ES-I3 (cell line): ENCODE data around the gene FNDC3A.

ENCODE experiments used
- H3K36me3 ChIP-seq: 2 replicates; pipeline ENCODE4 v1.6.1; 2013; ENCODE audit warnings: mild to moderate bottlenecking, low read length, control low read depth, moderate library complexity; ENCODE audit not compliant: insufficient read depth
- H3K4me1 ChIP-seq: 2 replicates; pipeline ENCODE4 v1.6.1; 2013; ENCODE audit warnings: mild to moderate bottlenecking, control low read depth, low read length; ENCODE audit not compliant: insufficient read depth
- H3K9ac ChIP-seq: 2 replicates; pipeline ENCODE4 v1.6.1; 2013; ENCODE audit warnings: low read depth, mild to moderate bottlenecking, low read length, moderate library complexity
- H3K9me3 ChIP-seq: 2 replicates; pipeline ENCODE4 v1.6.1; 2013; ENCODE audit warnings: mild to moderate bottlenecking, low read length, moderate library complexity; ENCODE audit not compliant: control insufficient read depth, insufficient read depth

FNDC3A gene

GRCh38 chr13:49226613-49227012, 250.9 kb downstream of the FNDC3A start:
- Histone ChIP-seq H3K4me1 (no peaks in the 10 kb centered on the region), H3K9ac (no peak overlapping the region), H3K9me3 (no peaks in the 10 kb centered on the region), H3K36me3 (no peaks in the 10 kb centered on the region)

GRCh38 chr13:49234741-49235140, 259.0 kb downstream of the FNDC3A start:
- Histone ChIP-seq H3K36me3 (no peaks in the 10 kb centered on the region), H3K9me3 (no peaks in the 10 kb centered on the region), H3K9ac (no peak overlapping the region)

GRCh38 chr13:49235856-49236431, 260.2 kb downstream of the FNDC3A start:
- Histone ChIP-seq H3K36me3 (no peaks in the 10 kb centered on the region), H3K9me3 (no peaks in the 10 kb centered on the region), H3K9ac (no peak overlapping the region), H3K4me1 (no peaks in the 10 kb centered on the region)

More at GRCh38 chr13:49234741-49235140, 259.0 kb downstream of the FNDC3A start:
- H3K4me1 ChIP-seq = no peaks in the 10 kb centered on the region

- H3K9ac ChIP-seq = no peak overlapping the region
- no peaks in the 10 kb centered on the region for H3K36me3 ChIP-seq
- no peaks in the 10 kb centered on the region for H3K4me1 ChIP-seq
- H3K9me3 ChIP-seq = no peaks in the 10 kb centered on the region
Observed at GRCh38 chr13:49238621-49239020, 262.9 kb downstream of the FNDC3A start.

GRCh38 chr13:49240017-49240416, 264.3 kb downstream of the FNDC3A start:
- Histone ChIP-seq H3K36me3 (no peaks in the 10 kb centered on the region), H3K9me3 (no peaks in the 10 kb centered on the region), H3K4me1 (no peaks in the 10 kb centered on the region), H3K9ac (no peak overlapping the region)

GRCh38 chr13:49241296-49241695, 265.6 kb downstream of the FNDC3A start:
- no peak overlapping the region for H3K9ac ChIP-seq
- no peaks in the 10 kb centered on the region for H3K4me1 ChIP-seq

GRCh38 chr13:49245101-49245500, 269.4 kb downstream of the FNDC3A start:
- no peaks in the 10 kb centered on the region for H3K4me1 ChIP-seq
- H3K36me3 ChIP-seq = no peaks in the 10 kb centered on the region; the same call in 1 of the 2 replicates
- no peaks in the 10 kb centered on the region for H3K9me3 ChIP-seq
- no peak overlapping the region for H3K9ac ChIP-seq

More at GRCh38 chr13:49241296-49241695, 265.6 kb downstream of the FNDC3A start:
- Histone ChIP-seq H3K9me3 (no peaks in the 10 kb centered on the region), H3K36me3 (no peaks in the 10 kb centered on the region)

GRCh38 chr13:49246850-49247642, 271.3 kb downstream of the FNDC3A start:
- H3K9ac ChIP-seq = peak overlapping the region; percentile 64
- H3K9me3 ChIP-seq = no peaks in the 10 kb centered on the region
- H3K36me3 ChIP-seq = no peaks in the 10 kb centered on the region; the same call in 1 of the 2 replicates
- no peaks in the 10 kb centered on the region for H3K4me1 ChIP-seq

- Histone ChIP-seq H3K9me3 (no peaks in the 10 kb centered on the region), H3K36me3 (no peaks in the 10 kb centered on the region; the same call in 1 of the 2 replicates), H3K9ac (peak within 1 kb of the TSS; percentile 64), H3K4me1 (no peaks in the 10 kb centered on the region)
Observed at GRCh38 chr13:49247643-49248621, 272.2 kb downstream of the FNDC3A start, which contains the start of gene CDADC1. Gene CDADC1 (plus strand): TSS chr13:49247925. CDS start chr13:49248038, 113 bp downstream.

GRCh38 chr13:49248622-49249002, 272.9 kb downstream of the FNDC3A start:
- H3K36me3 ChIP-seq = no peaks in the 10 kb centered on the region; the same call in 1 of the 2 replicates
- H3K9me3 ChIP-seq = no peaks in the 10 kb centered on the region
- peak overlapping the region; percentile 64 for H3K9ac ChIP-seq
- H3K4me1 ChIP-seq = no peaks in the 10 kb centered on the region

- Histone ChIP-seq H3K9me3 (no peaks in the 10 kb centered on the region), H3K4me1 (no peaks in the 10 kb centered on the region), H3K9ac (no peak overlapping the region), H3K36me3 (no peaks in the 10 kb centered on the region; the same call in 1 of the 2 replicates)
Observed at GRCh38 chr13:49251326-49251725, 275.6 kb downstream of the FNDC3A start.

GRCh38 chr13:49253310-49253709, 277.6 kb downstream of the FNDC3A start:
- Histone ChIP-seq H3K9ac (no peak overlapping the region), H3K4me1 (no peaks in the 10 kb centered on the region), H3K36me3 (no peaks in the 10 kb centered on the region; the same call in 1 of the 2 replicates), H3K9me3 (no peaks in the 10 kb centered on the region)

- Histone ChIP-seq H3K36me3 (no peaks in the 10 kb centered on the region; the same call in 1 of the 2 replicates), H3K9me3 (no peaks in the 10 kb centered on the region), H3K9ac (no peak overlapping the region), H3K4me1 (no peaks in the 10 kb centered on the region)
Observed at GRCh38 chr13:49254007-49254406, 278.3 kb downstream of the FNDC3A start.

- Histone ChIP-seq H3K9ac (no peak overlapping the region), H3K36me3 (no peaks in the 10 kb centered on the region), H3K9me3 (no peaks in the 10 kb centered on the region)
Observed at GRCh38 chr13:49256841-49257240, 281.1 kb downstream of the FNDC3A start.

More at GRCh38 chr13:49256841-49257240, 281.1 kb downstream of the FNDC3A start:
- H3K4me1 ChIP-seq = no peaks in the 10 kb centered on the region
